ENCODE data around the gene PAXX.

PAXX gene

GRCh38 chr9:137034039-137034708 lies 42.0 kb downstream of the PAXX start:
- peak in 1 of 2 experiments; percentile 20 for DNase-seq

GRCh38 chr9:137034709-137035506 lies 42.7 kb downstream of the PAXX start:
- DNase-seq = peak; percentile 72 to 89

- DNase-seq = no peak
Measured at GRCh38 chr9:137035507-137035834, 43.2 kb downstream of the PAXX start.

GRCh38 chr9:137035937-137036336 lies 43.7 kb downstream of the PAXX start:
- no peak for DNase-seq

- no peak for DNase-seq
Measured at GRCh38 chr9:137037035-137037434, 44.8 kb downstream of the PAXX start.

- DNase-seq = no peak
Measured at GRCh38 chr9:137037483-137037882, 45.3 kb downstream of the PAXX start.

GRCh38 chr9:137038916-137039315 lies 46.7 kb downstream of the PAXX start:
- DNase-seq = no peak

- no peak for DNase-seq
Measured at GRCh38 chr9:137039611-137040366, 47.6 kb downstream of the PAXX start.

- DNase-seq = no peak
Measured at GRCh38 chr9:137040568-137040967, 48.3 kb downstream of the PAXX start.

GRCh38 chr9:137041124-137041523 lies 48.9 kb downstream of the PAXX start:
- no peak for DNase-seq

GRCh38 chr9:137042751-137043727 lies 50.8 kb downstream of the PAXX start:
- no peak for DNase-seq
